HPDE6-E6E7 (cell line): Measurements from ENCODE around the gene RAI1.
"Not testable (repeated sequence)": the region's sequence is repeated elsewhere in the genome, so short reads cannot be mapped to it uniquely, and the experiment has no call there.

Experiments
- DNase-seq: peaks from one replicate; pipeline ENCODE4 v3.0.0; 2011; ENCODE audit warnings: missing footprints; ENCODE audit errors: extremely low spot score

The RAI1 gene, protein sequence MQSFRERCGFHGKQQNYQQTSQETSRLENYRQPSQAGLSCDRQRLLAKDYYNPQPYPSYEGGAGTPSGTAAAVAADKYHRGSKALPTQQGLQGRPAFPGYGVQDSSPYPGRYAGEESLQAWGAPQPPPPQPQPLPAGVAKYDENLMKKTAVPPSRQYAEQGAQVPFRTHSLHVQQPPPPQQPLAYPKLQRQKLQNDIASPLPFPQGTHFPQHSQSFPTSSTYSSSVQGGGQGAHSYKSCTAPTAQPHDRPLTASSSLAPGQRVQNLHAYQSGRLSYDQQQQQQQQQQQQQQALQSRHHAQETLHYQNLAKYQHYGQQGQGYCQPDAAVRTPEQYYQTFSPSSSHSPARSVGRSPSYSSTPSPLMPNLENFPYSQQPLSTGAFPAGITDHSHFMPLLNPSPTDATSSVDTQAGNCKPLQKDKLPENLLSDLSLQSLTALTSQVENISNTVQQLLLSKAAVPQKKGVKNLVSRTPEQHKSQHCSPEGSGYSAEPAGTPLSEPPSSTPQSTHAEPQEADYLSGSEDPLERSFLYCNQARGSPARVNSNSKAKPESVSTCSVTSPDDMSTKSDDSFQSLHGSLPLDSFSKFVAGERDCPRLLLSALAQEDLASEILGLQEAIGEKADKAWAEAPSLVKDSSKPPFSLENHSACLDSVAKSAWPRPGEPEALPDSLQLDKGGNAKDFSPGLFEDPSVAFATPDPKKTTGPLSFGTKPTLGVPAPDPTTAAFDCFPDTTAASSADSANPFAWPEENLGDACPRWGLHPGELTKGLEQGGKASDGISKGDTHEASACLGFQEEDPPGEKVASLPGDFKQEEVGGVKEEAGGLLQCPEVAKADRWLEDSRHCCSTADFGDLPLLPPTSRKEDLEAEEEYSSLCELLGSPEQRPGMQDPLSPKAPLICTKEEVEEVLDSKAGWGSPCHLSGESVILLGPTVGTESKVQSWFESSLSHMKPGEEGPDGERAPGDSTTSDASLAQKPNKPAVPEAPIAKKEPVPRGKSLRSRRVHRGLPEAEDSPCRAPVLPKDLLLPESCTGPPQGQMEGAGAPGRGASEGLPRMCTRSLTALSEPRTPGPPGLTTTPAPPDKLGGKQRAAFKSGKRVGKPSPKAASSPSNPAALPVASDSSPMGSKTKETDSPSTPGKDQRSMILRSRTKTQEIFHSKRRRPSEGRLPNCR (N-terminal part only)

DNA sequence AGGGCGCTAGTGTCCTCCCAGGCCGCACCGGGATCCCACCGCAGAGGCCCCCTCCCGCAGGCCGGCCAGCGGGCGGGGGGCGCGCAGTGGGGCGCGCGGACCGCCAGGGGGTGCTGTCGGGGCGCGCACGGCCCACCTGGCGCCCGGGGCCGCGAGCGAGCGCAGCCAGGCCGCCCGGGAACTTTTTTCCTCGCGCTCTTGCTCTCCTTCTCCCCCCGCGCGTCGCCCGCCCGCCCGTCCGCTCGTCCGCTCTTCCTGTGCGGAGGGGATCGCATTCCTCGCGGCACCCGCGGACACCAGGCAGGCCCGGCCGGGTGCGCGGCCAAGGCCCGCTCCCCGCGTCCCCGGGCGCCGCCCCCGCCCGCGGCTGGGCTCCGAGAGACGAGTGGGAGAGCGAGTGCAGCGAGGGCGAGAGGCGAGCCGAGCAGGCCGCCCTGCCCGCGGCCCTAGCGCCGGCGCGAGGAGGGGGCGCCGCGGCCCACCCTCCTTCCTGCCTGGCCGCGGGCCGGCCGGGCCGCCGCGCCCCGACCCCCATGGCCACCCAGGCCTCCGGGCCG, at the start of gene RAI1:
RAI1 (plus strand) TSS at position 272 of the 557 bp plus-strand sequence. CDS start 111,491 bp downstream, outside the sequence.
- DNase-seq, result no peak

DNA sequence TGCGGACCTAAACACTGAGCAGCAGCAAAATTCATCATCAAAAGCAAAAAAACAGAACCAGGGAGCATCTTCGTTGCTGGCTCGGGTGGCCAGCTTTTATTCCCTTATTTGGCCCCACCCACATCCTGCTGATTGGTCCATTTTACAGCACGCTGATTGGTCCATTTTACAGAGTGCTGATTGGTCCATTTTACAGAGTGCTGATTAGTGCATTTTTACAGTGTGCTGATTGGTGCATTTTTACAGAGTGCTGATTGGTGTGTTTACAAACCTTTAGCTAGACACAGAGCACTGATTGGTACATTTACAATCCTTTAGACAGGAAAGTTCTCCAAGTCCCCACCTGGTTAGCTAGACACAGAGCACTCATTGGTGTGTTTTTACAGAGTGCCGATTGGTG, 48.6 kb upstream of the RAI1 start:
- DNase-seq, result not testable (repeated sequence)

DNA sequence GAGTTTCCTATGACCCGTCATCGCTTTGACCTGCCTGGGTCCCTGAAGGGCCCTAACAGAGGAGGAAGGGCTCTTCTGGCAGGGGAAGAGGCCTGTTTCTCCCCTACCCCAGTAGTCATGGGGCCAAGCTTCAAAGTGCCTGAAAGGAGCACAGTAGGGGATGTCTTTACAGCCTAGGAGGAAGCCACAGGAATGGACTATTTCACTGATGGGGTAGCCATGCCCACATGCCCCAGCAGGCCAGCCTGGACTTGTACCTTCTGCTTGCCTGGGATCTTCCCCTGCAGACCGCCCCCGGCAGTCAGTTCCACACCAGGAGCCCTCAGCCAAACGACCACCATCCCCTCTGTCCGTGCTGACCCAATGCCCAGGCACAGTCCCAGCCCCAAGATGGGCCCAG, 47.9 kb upstream of the RAI1 start:
- no peak for DNase-seq

DNA sequence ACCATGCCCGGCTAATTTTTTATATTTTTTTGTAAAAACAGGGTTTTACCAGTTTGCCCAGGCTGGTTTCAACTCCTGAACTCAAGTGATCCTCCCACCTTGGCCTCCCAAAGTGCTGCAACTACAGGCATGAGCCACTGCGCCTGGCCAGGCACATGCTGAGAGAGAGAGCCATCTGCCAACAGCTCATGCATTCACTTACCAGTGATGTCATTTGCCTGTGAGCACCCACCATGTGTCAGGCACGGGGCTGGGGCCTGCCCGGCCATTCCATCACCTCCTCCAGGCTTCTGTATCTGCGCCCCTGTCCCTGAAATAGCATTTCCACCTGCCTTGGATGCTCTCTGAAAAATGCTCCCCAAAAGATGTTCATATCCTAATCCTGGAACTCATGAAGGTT, 46.1 kb upstream of the RAI1 start:
- no peak for DNase-seq

DNA sequence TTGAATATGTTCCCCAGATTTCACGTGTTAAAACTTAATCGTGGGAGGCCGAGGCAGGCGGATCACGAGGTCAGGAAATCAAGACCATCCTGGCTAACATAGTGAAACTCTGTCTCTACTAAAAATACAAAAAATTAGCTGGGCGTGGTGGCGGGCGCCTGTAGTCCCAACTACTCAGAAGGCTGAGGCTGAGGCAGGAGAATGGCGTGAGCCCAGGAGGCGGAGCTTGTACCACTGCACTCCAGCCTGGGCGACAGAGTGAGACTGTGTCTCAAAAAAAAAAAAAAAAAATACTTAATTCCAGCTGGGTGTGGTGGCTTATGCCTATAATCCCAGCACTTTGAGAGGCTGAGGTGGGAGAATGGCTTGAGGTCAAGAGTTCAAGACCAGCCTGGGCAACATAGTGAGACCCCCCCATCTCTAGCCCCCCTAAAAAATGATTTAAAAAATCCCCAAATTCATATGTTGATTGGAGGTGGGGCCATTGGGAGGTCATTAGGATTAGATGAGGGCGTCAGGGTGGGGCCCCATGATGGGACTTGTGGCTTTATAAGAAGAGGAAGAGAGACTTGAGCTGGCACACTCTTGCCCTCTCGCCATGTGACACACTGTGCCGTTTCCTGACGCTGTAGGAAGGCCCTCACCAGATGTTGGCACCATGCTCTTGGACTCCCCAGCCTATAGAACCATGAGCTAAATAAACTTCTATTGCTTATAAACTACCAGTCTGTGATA, 45.6 kb upstream of the RAI1 start:
- not testable (repeated sequence) for DNase-seq

DNA sequence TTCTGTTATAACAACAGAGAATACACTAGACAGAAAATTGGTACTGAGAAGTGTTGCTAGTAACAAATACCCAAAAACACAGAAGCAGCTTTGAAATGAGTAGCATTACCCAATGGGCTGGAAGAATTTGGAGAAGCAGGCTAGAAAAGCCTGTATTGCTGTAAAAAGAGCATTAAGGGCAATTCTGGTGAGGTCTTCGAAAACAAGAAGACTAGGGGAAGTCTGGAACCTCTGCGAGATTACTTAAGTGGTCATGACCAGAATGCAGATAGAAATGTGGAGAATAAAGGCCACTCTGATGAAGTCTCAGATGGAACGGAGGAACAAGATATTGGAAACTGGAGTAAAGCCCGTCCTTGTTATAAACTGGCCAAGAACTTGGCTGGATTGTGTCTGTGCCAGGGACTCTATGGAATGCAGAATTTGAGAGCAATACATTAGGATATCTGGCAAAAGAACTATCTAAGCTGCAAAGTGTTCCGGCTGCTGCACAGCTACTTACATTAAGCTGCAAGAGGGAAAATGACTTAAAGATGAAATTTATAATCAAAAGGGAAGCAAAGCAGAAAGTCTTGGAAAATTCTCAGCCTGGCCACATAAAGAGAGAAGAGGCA, 44.9 kb upstream of the RAI1 start:
- no peak for DNase-seq

DNA sequence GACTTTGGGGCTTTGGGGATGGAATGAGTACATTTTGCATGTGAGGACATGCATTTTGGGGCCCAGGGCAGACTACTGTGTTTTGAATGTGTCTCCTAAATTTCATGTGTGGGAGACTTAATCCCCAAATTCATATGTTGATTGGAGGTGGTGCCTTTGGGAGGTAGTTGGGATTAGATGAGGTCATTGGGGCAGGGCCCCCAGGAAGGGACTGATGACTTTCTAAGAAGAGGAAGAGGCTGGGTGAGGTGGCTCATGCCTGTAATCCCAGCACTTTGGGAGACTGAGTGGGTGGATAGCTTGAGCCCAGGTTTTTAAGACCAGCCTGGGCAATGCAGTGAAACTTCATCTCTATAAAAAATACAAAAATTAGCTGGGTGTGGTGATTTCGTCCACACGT, 42.8 kb upstream of the RAI1 start:
- DNase-seq, result no peak

DNA sequence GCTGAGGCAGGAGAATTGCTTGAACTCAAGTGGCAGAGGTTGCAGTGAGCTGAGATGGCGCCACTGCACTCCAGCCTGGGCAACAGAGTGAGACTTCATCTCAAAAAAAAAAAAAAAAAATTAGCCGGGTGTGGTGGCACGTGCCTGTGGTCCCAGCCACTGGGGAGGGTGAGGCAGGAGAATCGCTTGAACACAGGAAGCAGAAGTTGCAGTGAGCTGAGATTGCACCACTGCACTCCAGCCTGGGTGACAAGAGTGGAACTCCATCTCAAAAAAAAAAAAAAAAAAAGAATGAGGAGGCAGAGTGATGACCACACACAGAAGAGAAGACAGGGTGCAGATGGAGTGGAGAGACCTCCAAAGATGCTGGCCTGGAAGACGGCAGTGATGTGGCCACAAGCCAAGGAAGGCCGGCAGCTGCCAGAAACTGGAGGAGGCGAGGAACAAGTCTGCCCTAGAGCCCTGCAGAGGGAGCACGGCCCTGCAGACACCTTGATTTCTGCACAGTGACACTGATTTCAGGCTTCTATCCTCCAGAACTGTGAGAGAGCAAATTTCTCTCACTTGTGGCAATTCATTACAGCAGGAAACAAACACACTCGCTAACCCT, 41.5 kb upstream of the RAI1 start:
- DNase-seq, result not testable (repeated sequence)

DNA sequence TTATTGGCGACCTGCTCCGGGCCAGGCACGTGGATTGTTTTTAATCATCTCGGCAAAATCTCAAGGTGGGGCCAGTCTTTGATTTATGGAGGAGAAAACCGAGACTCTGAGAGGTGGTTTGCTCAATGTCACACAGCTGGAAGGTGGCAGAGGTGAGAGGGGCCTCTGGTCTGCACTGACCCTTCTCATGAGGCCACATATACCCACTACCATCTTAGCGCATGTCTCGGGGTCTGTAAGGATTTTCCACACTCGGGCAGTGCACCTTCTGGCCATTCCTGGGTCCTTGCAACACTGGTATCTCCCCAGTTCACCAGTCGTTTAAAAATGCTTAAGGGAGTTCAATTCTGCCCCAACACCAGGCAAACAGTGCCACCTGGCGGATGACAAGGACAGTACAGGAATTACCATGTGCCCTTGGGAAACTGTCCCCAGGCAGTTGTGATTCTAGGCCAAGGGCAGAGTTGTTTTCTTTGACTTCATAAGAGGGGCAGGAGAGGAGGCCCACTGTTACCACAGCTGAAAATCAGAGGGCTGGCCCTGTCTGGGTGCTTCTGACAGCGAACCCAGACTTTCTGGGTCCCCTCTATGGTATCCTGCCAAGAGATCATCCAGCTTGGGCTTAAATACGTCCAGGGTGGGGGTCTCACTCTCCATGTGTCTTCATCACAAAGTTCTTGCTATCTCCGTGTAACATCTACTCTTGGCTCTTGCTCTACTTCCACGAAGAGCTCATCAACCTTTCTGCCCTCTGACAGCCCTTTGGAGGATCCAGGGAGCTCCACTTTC, 39.4 kb upstream of the RAI1 start:
- peak; percentile 60 for DNase-seq

DNA sequence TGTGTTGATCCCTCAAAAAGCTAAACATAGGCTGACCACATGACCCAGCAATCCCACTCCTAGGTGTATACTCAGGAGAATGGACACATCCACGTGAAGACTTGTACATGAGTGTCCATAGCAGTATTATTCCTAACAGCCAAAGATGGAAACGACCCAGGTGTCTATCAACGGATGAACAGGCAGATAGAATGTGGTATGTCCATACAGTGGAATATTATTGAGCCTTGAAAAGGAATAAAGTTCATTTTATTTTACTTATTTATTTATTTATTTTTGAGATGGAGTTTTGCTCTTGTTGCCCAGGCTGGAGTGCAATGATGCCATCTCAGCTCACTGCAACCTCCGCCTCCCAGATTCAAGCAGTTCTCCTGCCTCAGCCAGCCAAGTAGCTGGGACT, 36.1 kb upstream of the RAI1 start:
- not testable (repeated sequence) for DNase-seq

DNA sequence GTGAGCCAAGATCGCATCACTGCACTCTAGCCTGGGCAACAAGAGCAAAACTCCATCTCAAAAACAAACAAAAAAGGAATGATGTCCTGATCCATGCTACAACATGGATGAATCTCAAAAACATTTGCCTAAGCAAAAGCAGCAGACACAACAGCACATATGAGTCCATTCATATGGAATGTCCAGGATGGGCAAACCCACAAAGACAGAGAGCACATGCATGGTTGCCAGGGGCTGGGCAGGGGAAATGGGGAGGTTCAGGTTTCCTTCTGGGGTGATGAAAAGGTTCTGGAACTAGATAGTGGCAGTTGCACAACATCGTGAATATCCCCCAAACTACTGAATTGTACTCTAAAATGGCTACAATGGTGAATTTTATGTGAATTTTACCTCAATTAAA, 35.3 kb upstream of the RAI1 start:
- DNase-seq, result no peak

DNA sequence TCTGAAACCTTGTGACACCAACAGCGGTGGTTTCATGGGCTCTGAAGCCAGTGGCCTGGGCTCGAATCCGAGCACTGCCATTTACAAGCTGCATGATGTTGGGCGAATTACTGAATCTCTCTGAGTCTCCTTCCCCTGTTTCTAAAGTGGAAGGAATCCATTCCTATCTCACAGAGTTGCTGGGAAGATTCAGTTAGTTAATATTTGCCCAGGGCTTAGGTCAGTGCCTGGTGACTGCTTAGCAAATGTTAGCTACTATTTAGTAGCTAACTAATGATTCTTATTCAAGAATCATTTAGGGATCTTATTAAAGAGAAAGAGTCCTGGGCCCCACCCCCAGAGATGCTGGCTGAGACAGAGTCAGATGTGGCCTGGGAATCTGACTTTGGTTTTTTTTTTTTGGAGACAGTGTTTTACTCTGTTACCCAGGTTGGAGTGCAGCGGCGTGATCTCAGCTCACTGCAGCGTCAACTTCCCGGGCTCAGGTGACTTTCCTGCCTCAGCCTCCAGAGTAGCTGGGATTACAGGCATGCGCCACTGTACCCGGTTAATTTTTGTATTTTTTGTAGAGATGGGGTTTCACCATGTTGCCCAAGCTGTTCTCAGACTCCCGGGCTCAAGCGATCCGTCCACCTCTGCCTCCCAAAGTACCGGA, 33.6 kb upstream of the RAI1 start:
- DNase-seq, result no peak

DNA sequence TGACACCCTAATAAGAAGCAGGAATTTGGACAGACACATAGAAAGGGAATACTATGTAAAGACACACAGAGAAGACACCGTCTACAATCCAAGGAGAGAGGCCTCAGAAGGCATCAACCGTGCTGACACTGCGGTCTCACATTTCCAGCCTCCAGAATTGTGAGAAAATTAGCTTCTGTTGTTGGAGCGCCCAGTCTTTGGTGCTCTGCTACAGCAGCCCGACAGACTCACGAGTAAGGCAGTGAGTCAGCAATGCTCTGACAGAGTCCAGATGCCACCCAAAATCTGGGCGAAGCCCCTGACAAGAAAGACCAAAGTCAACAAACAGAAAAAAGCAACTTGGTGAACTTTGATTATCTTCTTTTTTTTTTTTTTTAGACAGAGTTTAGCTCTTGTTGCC, 32.5 kb upstream of the RAI1 start:
- DNase-seq, result no peak

DNA sequence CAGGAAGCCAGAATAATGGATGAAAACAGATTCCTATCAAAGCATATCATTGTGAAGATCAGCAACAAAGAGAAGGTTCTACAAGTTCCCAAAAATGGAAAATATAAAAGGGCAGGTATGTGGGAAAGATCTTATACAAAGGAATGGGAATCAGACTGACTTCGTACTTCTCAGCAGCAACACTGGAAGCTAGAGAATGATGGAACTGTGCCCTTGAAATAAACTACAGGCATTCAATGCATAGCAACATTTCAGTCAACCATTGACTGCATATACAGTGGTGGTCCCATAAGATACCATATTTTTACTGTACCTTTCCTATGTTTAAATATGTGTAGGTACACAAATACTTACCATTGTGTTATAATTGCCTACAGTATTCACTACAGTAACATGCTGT, 30.3 kb upstream of the RAI1 start:
- no peak for DNase-seq

DNA sequence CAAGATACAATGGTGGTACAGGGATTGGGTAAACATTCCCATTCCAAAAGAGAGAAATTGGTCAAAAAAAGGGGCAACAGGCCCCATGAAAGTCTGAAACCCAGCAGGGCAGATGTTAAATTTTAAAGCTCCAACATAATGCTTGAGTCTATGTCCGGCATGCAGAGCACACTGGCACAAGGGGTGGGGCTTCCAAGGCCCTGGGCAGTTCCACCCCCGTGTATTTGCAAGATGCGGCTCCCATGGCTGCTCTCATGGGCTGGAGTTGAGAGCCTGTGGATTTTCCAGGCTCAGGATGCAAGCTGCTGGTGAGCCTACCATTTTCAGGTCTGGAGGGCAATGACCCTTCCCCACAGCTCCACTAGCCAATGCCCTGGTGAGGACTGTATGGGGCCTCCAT, 27.9 kb upstream of the RAI1 start:
- no peak for DNase-seq

DNA sequence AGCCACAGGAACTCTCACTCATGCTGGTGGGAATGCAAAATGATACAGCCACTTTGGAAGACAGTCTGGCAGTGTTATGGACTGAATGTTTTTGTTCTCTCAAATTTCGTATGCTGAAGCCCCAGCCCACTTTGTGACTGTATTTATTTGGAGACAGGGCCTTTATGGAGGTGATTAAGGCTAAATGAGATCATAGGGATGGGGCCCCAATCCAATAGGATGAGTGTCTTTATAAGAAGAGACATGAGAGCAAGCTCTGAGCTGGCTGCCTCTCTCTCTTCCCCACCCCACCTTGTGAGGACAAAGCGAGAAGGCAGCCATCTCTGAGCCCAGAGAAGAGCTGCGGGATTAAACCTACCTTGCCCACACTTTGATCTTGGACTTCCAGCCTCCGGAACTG, 21.9 kb upstream of the RAI1 start:
- DNase-seq, result no peak

DNA sequence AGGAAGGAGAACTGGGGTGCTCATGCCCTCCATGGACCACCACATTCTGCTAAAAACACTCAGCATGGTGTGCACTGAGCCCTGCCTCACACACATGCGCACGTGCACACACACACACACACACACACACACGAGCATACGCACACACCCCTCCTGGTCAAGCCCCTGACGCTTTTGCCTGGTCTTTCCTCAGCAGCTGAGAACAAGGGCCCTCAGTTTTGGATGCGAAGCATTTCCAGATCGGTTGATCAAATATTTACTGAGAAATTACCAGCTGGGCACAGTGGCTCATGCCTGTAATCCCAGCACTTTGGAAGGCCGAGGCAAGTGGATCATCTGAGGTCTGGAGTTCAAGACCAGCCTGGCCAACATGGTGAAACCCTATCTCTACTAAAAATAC, 20.1 kb upstream of the RAI1 start:
- DNase-seq, result no peak

DNA sequence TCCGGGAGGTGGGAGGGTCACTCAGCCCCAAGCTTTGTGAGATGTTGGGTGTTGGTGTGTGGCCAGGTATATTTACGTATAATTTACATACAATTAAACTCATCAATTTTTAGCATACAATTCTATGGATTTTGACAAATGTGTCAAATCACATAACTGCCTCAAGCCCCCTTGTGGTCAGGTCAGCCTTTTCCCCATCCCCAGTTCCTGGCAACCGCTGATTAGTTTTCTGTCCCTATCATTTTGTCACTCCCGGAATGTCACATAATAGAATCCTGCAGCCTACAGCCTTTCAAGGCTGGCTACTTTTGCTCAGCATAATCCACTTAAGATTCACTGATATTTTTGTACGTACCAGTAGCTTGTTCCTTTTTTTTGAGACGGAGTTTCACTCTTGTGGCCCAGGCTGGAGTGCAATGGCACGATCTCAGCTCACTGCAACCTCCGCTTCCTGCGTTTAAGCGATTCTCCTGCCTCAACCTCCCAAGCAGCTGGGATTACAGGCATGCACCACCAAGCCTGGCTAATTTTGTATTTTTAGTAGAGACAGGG, 19.3 kb upstream of the RAI1 start:
- no peak for DNase-seq
